K562 (cell line): ENCODE measurements around the gene COL5A1. TPM values are rescaled to one million over a fixed set of nuclear protein-coding genes. Genes with fewer than 3 reads are reported as not detected.

Experiments used
- ATAC-seq: fragments of 200-7000 bp; cut with Tn5 transposase; 3 replicates; pipeline ENCODE4 v1.9.1; 2020; ENCODE audit warnings: moderate library complexity
- BruUV-seq: library from RNA; stranded (reverse); fragments of 400-500 nt; replicated peaks from 2 replicates; lab custom pipeline; 2021; lab: Mats Ljungman, UMichigan
- CTCF ChIA-PET: fragments of 300-600 bp; formaldehyde crosslinking; extraction: SDS; loops from one replicate; lab custom pipeline; 2021; ENCODE audit warnings: low intra/inter-chr PET ratio; lab: Yijun Ruan, JAX
- POLR2A ChIA-PET: fragments of 300-600, 350-650 bp; sonication (Branson Sonifier 250); formaldehyde crosslinking; extraction: SDS; loops from one replicate; lab custom pipeline; 2021; ENCODE audit warnings: antibody characterized with exemption, inconsistent platforms; lab: Yijun Ruan, JAX
- DNase-seq, 4 experiments: peaks; one replicate each; pipeline versions ENCODE4 v3.0.0 to v3.0.0-alpha.2; 2011 to 2018; ENCODE audit warnings: low spot score in 3 of 4, mixed read lengths in 3 of 4; ENCODE audit errors: extremely low read depth in 1 of 4
- FAIRE-seq: peaks from 2 replicates; lab custom pipeline; 2011; peaks lifted over from hg19 to GRCh38; lab: Jason Lieb, UNC
- H2AFZ ChIP-seq: 2 replicates; pipeline ENCODE4 v1.6.0; 2011; ENCODE audit warnings: low read depth, low read length, control low read depth, inconsistent platforms
- H3K27ac ChIP-seq: fragments of 200-600 bp; 3 replicates; pipeline ENCODE4 v1.8.0; 2011; ENCODE audit warnings: low read depth, mild to moderate bottlenecking, control low read depth, inconsistent platforms, low read length, moderate library complexity, mixed read lengths; ENCODE audit errors: extremely low read depth
- H3K27me3 ChIP-seq, 2 experiments: fragments of 300-600 bp in 1 of 2; 2 replicates in 1 of 2; 3 replicates in 1 of 2; pipeline versions ENCODE4 v1.6.0 to v1.8.0; 2011; ENCODE audit warnings: inconsistent platforms in 2 of 2, low read length in 2 of 2, mild to moderate bottlenecking in 1 of 2, mixed read lengths in 1 of 2, moderate library complexity in 1 of 2; ENCODE audit not compliant: control insufficient read depth in 2 of 2, insufficient read depth in 2 of 2
- H3K36me3 ChIP-seq: fragments of 300-600 bp; 3 replicates; pipeline ENCODE4 v1.8.0; 2011; ENCODE audit warnings: mild to moderate bottlenecking, low read length, inconsistent platforms; ENCODE audit not compliant: control insufficient read depth, insufficient read depth
- H3K4me1 ChIP-seq, 2 experiments: fragments of 200-600 bp in 1 of 2; replicated peaks in 1 of 2; 2 replicates in 1 of 2; 3 replicates in 1 of 2; pipeline versions ENCODE4 v1.5.1 to v1.8.0; 2011; ENCODE audit warnings: inconsistent platforms in 2 of 2, low read length in 2 of 2, mild to moderate bottlenecking in 1 of 2, mixed read lengths in 1 of 2, moderate library complexity in 1 of 2; ENCODE audit not compliant: control insufficient read depth in 2 of 2, insufficient read depth in 2 of 2
- H3K4me2 ChIP-seq: 2 replicates; pipeline ENCODE4 v1.6.1; 2011; ENCODE audit warnings: low read length, control low read depth, inconsistent platforms, mixed read lengths; ENCODE audit not compliant: insufficient read depth
- H3K4me3 ChIP-seq: fragments of 200-600 bp; sonication (generic), shearing (Covaris generic); 2 replicates; pipeline ENCODE4 v1.5.1; 2016; ENCODE audit warnings: control low read depth, inconsistent platforms
- H3K79me2 ChIP-seq: fragments of 200-600 bp; 3 replicates; pipeline ENCODE4 v1.8.0; 2011; ENCODE audit warnings: low read length, inconsistent platforms; ENCODE audit not compliant: control insufficient read depth, insufficient read depth
- H3K9ac ChIP-seq, 2 experiments: 2 replicates each; pipeline versions ENCODE4 v1.6.0 to v1.6.1; 2011; ENCODE audit warnings: low read depth in 2 of 2, low read length in 2 of 2, control low read depth in 1 of 2, inconsistent platforms in 1 of 2, mild to moderate bottlenecking in 1 of 2, mixed read lengths in 1 of 2; ENCODE audit not compliant: insufficient read depth in 1 of 2
- H3K9me1 ChIP-seq: one replicate; pipeline ENCODE4 v1.6.0; 2011; ENCODE audit warnings: inconsistent platforms, mild to moderate bottlenecking, low read length, moderate library complexity; ENCODE audit not compliant: control insufficient read depth, insufficient read depth
- H3K9me3 ChIP-seq: replicated peaks from 2 replicates; pipeline ENCODE4 v1.5.1; 2011; ENCODE audit warnings: low read depth, low read length, inconsistent platforms; ENCODE audit not compliant: control insufficient read depth, insufficient read depth
- H4K20me1 ChIP-seq: replicated peaks from 2 replicates; pipeline ENCODE4 v1.6.1; 2011; ENCODE audit warnings: low read length, inconsistent platforms, mixed read lengths; ENCODE audit not compliant: control insufficient read depth, insufficient read depth
- ETV1 ChIP-seq: fragments of 450-650 bp; conservative IDR thresholded peaks from 2 replicates; pipeline ENCODE4 v1.6.1; 2016; ENCODE audit warnings: missing genetic modification characterization, control low read depth, low read depth, missing compliant biosample characterization
- GTF2F1 ChIP-seq: IDR thresholded peaks from 2 replicates; pipeline ENCODE4 v1.6.1; 2011; ENCODE audit warnings: low read depth, low read length, improper control_type of control experiment
- NUFIP1 ChIP-seq: fragments of 450-650 bp; IDR thresholded peaks from 2 replicates; pipeline ENCODE4 v1.6.1; 2018; ENCODE audit not compliant: partially characterized antibody
- TARDBP ChIP-seq: fragments of 450-650 bp; IDR thresholded peaks from 2 replicates; pipeline ENCODE4 v1.6.1; 2016
- ZFPM2 ChIP-seq: fragments of 250-450 bp; sonication (Bioruptor Pico); IDR thresholded peaks from 2 replicates; pipeline ENCODE4 v1.5.1; 2022; ENCODE audit warnings: mild to moderate bottlenecking
- WGBS: fragments of 100-300 bp; shearing (Covaris generic); methylation state at CpG from one replicate; pipeline ENCODE4 v1.1.6; 2016; ENCODE audit warnings: low coverage, mixed read lengths; ENCODE audit not compliant: insufficient coverage; ENCODE audit errors: missing lambda C conversion rate; 5-methylcytosine and 5-hydroxymethylcytosine counted together
- in situ Hi-C: fragments of 300-500 bp; cut with MboI; formaldehyde crosslinking; loops from 4 replicates; pipeline ENCODE4 v1.15.0; 2018; ENCODE audit warnings: inconsistent platforms, mixed read lengths
- intact Hi-C: fragments of 100-400 bp; cut with micrococcal nuclease; formaldehyde crosslinking; loops from 2 replicates; pipeline ENCODE4 v1.14.2; 2022
- polyA plus RNA-seq, 8 experiments: library from polyadenylated mRNA; depleted of rRNA in 4 of 8; stranded (reverse) in 5 of 8; unstranded in 3 of 8; fragments of >200 nt; fragmentation: Nextera tagmentation in 2 of 8; fragmentation: Illumina TruSeq in 1 of 8; extraction: Ambion mirVana in 2 of 8; extraction: Trizol in 1 of 8; gene quantifications; 2 replicates each; pipeline versions ENCODE4 v1.2.1 to v1.2.3, GENCODE V29; 2011 to 2014; ENCODE audit warnings: inconsistent platforms in 1 of 8, missing spikeins in 1 of 8
- total RNA-seq, 7 experiments: library from RNA; depleted of rRNA in 6 of 7; stranded (reverse); fragments of >200 nt in 6 of 7; fragmentation: Illumina TruSeq in 2 of 7; extraction: Trizol in 2 of 7; gene quantifications; 2 replicates each; pipeline versions ENCODE4 v1.2.1 to v1.2.3, GENCODE V29; 2011 to 2021; ENCODE audit warnings: low replicate concordance in 1 of 7
- TF ChIP-seq, protein P1 (sequence below): fragments of 250-450 bp; sonication (Bioruptor Pico); IDR thresholded peaks from 2 replicates; pipeline ENCODE4 v1.4.0; 2020; ENCODE audit warnings: mild to moderate bottlenecking, moderate library complexity
- TF ChIP-seq, protein P2 (sequence below): fragments of 200-800 bp; sonication (Bioruptor generic); IDR thresholded peaks from 2 replicates; pipeline ENCODE4 v1.6.1; 2017; ENCODE audit warnings: missing genetic modification characterization, missing compliant biosample characterization
- TF ChIP-seq, protein P3 (sequence below): sonication (generic); formaldehyde crosslinking; IDR thresholded peaks from 2 replicates; pipeline ENCODE4 v1.8.1; 2023; ENCODE audit warnings: mild to moderate bottlenecking, missing genetic modification reagents

The COL5A1 gene
- total and polyA plus RNA-seq, 9 of the 15 experiments (the other 6 are each of a cell fraction or from before 2014, with no cell fraction given): under 0.01 to 0.13 (median 0.04) TPM; not detected in 6

DNA sequence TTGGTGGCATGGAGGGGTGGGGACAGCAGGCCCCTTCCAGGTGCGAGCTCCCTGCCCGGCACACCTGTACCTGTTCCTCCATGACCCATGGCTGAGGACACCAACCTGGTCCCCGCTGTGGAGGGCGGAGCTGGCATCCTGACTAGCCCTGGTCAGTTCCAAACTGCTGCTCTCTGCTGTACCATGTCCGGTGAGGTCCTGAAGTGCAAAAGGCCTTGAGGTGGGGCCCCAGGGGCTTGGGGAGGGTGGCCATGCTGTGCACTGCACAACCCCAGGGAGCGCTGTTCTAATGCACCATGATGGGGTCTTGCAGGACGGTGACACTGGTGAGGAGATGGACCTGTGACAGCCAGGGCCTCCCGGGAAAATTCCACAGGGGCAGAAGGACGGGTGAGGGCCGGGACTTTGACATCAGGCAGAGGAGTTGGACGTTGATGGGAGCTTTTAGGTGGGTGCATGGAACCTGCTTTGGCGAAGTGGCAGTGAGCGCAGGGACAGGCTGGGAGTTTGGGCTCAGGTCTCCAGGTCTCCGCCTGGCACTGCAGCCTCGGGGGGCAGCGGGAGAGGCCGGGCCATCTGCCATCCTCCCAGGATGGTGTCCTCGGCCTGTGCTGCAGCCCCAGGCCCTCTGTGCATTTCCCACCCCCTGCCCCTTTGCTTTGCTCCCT is 38.9 kb downstream of the COL5A1 start:
- DNase-seq (no peak), FAIRE-seq (no peak), ATAC-seq (no peak)
- POLR2A ChIA-PET: no interaction called here
- in situ Hi-C loops: no loop called here
- BruUV-seq: no TSS peak
- no peak overlapping the region for H3K9ac ChIP-seq
- no peaks in the 10 kb centered on the region for H3K36me3 ChIP-seq
- CTCF ChIA-PET: no interaction called here
- no peaks in the 10 kb centered on the region for H3K4me1 ChIP-seq
- H3K27me3 ChIP-seq: peaks cover 0 to 45% of the 10 kb centered on the region in 2 experiments; a peak in 2 of 5 replicates
- no peak overlapping the region for H3K4me2 ChIP-seq
- no peaks in the 10 kb centered on the region for H3K9me3 ChIP-seq
- H4K20me1 ChIP-seq: peaks cover 5% of the 10 kb centered on the region; the same call in 1 of the 2 replicates
- no peak overlapping the region for H2AFZ ChIP-seq
- WGBS: 3% methylated on average over 18 of the region's 18 CpGs
- no peaks in the 10 kb centered on the region for H3K9me1 ChIP-seq
- TF ChIP-seq ETV1 (tag): no peak
- no peak for TF ChIP-seq ZFPM2 (CRISPR knock-in tag)
- H3K27ac ChIP-seq: no peak overlapping the region
- H3K79me2 ChIP-seq: no peaks in the 10 kb centered on the region
- intact Hi-C loops: no loop called here
- no peak overlapping the region for H3K4me3 ChIP-seq

DNA sequence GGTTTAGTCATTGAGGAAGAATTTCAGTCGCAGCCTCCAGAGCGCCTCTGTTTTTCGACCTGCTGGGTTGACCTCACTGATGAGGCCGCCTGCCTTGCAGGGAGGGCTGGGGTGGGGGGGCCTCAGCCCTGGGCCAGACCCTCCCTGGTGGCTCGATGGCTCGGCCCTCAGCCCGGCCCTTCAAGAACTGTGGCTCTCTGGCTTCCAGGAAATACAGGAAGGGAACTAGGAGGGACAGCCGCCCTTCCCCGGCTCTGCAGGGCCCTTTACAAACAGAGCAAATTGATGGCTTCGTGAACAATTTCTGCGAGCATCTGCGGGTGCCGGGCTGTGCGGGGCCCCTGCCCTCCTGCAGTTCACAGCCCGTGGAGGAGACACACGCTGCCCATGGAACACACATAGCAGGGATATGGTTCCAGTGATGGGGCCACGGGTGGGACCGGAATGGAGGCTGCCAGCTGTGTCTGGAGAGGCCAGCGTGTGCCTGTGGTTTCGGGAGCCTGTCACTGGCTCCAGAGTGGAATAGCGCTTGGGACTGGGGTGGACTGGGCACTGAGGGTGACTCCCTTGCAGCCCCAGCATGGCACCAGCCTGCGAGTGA is 39.6 kb downstream of the COL5A1 start:
- no peak overlapping the region for H2AFZ ChIP-seq
- H4K20me1 ChIP-seq: peaks cover 5% of the 10 kb centered on the region; the same call in 1 of the 2 replicates
- H3K36me3 ChIP-seq: no peaks in the 10 kb centered on the region
- BruUV-seq: no TSS peak
- no peak overlapping the region for H3K9ac ChIP-seq
- H3K4me2 ChIP-seq: no peak overlapping the region
- intact Hi-C loops: no loop called here
- H3K4me1 ChIP-seq: no peaks in the 10 kb centered on the region
- POLR2A ChIA-PET: interaction anchor here (0.7 kb wide), 1 partner anchor 1928 kb away, joined by 3 read pairs; no protein-coding TSS in a partner anchor
- FAIRE-seq (no peak), ATAC-seq (no peak), DNase-seq (no peak)
- in situ Hi-C loops: no loop called here
- CTCF ChIA-PET: no interaction called here
- WGBS: under 1% methylated on average over 21 of the region's 22 CpGs
- peaks cover 0 to 45% of the 10 kb centered on the region in 2 experiments; a peak in 2 of 5 replicates for H3K27me3 ChIP-seq
- H3K4me3 ChIP-seq: no peak overlapping the region
- H3K9me1 ChIP-seq: no peaks in the 10 kb centered on the region
- no peaks in the 10 kb centered on the region for H3K79me2 ChIP-seq
- H3K9me3 ChIP-seq: no peaks in the 10 kb centered on the region
- no peak overlapping the region for H3K27ac ChIP-seq
- TF ChIP-seq, protein P1, sequence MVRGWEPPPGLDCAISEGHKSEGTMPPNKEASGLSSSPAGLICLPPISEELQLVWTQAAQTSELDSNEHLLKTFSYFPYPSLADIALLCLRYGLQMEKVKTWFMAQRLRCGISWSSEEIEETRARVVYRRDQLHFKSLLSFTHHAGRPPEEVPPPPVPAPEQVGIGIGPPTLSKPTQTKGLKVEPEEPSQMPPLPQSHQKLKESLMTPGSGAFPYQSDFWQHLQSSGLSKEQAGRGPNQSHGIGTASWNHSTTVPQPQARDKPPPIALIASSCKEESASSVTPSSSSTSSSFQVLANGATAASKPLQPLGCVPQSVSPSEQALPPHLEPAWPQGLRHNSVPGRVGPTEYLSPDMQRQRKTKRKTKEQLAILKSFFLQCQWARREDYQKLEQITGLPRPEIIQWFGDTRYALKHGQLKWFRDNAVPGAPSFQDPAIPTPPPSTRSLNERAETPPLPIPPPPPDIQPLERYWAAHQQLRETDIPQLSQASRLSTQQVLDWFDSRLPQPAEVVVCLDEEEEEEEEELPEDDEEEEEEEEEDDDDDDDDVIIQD (CRISPR knock-in tag): no peak
- no peak for TF ChIP-seq TARDBP
- no peak for TF ChIP-seq GTF2F1
- TF ChIP-seq, protein P2, sequence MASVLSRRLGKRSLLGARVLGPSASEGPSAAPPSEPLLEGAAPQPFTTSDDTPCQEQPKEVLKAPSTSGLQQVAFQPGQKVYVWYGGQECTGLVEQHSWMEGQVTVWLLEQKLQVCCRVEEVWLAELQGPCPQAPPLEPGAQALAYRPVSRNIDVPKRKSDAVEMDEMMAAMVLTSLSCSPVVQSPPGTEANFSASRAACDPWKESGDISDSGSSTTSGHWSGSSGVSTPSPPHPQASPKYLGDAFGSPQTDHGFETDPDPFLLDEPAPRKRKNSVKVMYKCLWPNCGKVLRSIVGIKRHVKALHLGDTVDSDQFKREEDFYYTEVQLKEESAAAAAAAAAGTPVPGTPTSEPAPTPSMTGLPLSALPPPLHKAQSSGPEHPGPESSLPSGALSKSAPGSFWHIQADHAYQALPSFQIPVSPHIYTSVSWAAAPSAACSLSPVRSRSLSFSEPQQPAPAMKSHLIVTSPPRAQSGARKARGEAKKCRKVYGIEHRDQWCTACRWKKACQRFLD (CRISPR knock-in tag): no peak
- TF ChIP-seq, protein P3, sequence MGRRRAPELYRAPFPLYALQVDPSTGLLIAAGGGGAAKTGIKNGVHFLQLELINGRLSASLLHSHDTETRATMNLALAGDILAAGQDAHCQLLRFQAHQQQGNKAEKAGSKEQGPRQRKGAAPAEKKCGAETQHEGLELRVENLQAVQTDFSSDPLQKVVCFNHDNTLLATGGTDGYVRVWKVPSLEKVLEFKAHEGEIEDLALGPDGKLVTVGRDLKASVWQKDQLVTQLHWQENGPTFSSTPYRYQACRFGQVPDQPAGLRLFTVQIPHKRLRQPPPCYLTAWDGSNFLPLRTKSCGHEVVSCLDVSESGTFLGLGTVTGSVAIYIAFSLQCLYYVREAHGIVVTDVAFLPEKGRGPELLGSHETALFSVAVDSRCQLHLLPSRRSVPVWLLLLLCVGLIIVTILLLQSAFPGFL (CRISPR knock-in tag): no peak
- no peak for TF ChIP-seq NUFIP1
